ENCODE results near the gene TTC13. TPM values are rescaled to one million over a fixed set of nuclear protein-coding genes. Genes with fewer than 3 reads are reported as not detected.

TTC13 gene
- total RNA-seq, 1 experiment from 2014 or later = 12.3 TPM

GRCh38 chr1:230986976-230987375 is 8.3 kb upstream of the TTC13 start:
- H3K27me3 ChIP-seq (ENCODE audit: insufficient read depth, low read length) = no peaks in the 10 kb centered on the region
- no peak overlapping the region for H3K4me2 ChIP-seq (ENCODE audit: low read length)
- H3K27ac ChIP-seq (ENCODE audit: low read depth, low read length) = no peak overlapping the region
- no peak overlapping the region for H3K4me3 ChIP-seq (replicated peaks in 1 of 2; ENCODE audit: low read depth in 1 of 2, low read length in 2 of 2)
- TF ChIP-seq SIN3A (IDR thresholded peaks at IDR 0.05; ENCODE audit: low read depth) = no peak
- no peak for TF ChIP-seq SRF (IDR thresholded peaks at IDR 0.05; ENCODE audit: low read depth)
- TF ChIP-seq RAD21 (IDR thresholded peaks at IDR 0.05; ENCODE audit: low read depth) = no peak
- no peak for TF ChIP-seq TCF7L2 (IDR thresholded peaks at IDR 0.05; ENCODE audit: borderline replicate concordance, extremely low read depth, insufficient read depth, insufficient read length)
- no peak for TF ChIP-seq EGR1 (IDR thresholded peaks at IDR 0.05; ENCODE audit: low read depth)
- no peak for TF ChIP-seq ELF1 (IDR thresholded peaks at IDR 0.05; ENCODE audit: borderline replicate concordance, low read depth)
- no peak for TF ChIP-seq ATF3 (IDR thresholded peaks at IDR 0.05)
- TF ChIP-seq ZBTB33 (IDR thresholded peaks at IDR 0.05; ENCODE audit: extremely low read depth, insufficient replicate concordance, low read length) = no peak
- no peak for TF ChIP-seq CTCF (IDR thresholded peaks at IDR 0.05 in 2 of 3, conservative IDR thresholded peaks at IDR 0.05 in 1 of 3; ENCODE audit: borderline replicate concordance in 1 of 3, insufficient read depth in 1 of 3, low read depth in 2 of 3, low read length in 2 of 3)
- TF ChIP-seq FOSL1 (IDR thresholded peaks at IDR 0.05; ENCODE audit: low read depth) = no peak
- TF ChIP-seq ZNF274 (IDR thresholded peaks at IDR 0.05; ENCODE audit: low read depth, low read length) = no peak
- no peak for TF ChIP-seq SP1 (IDR thresholded peaks at IDR 0.05; ENCODE audit: low read depth)
- no peak for TF ChIP-seq REST (IDR thresholded peaks at IDR 0.05; ENCODE audit: low read depth)
- TF ChIP-seq POLR2A (IDR thresholded peaks at IDR 0.05; ENCODE audit: borderline replicate concordance, extremely low read depth, insufficient read depth, insufficient read length) = no peak
- no peak for TF ChIP-seq CBX3 (IDR thresholded peaks at IDR 0.05; ENCODE audit: low read depth)
- TF ChIP-seq EZH2 (IDR thresholded peaks at IDR 0.05) = no peak
- TF ChIP-seq YY1 (IDR thresholded peaks at IDR 0.05; ENCODE audit: extremely low read depth, insufficient replicate concordance, low read depth, low read length) = no peak
- no peak for TF ChIP-seq JUND (IDR thresholded peaks at IDR 0.05)
- no peak for TF ChIP-seq CEBPB (IDR thresholded peaks at IDR 0.05; ENCODE audit: low read depth)
- TF ChIP-seq ZFX (IDR thresholded peaks at IDR 0.05) = no peak
- ChIA-PET CTCF (no interaction called here), POLR2A (no interaction called here), RAD21 (ENCODE audit: low non-redundant PET in 1 of 2, low total read pairs in 2 of 2, uncharacterized antibody in 2 of 2, unreplicated experiment in 2 of 2) (no interaction called here)
- H3K36me3 ChIP-seq (ENCODE audit: control insufficient read depth in 1 of 2, insufficient read depth in 2 of 2, low read length in 2 of 2) = peaks cover 2 to 8% of the 10 kb centered on the region in 2 experiments; a peak in 2 of 4 replicates
- DNase-seq (ENCODE audit: low read depth, low spot score) = no peak
- peaks cover 24% of the 10 kb centered on the region for H3K79me2 ChIP-seq (ENCODE audit: insufficient read depth, low read length)
- no peak overlapping the region for H3K9ac ChIP-seq (ENCODE audit: low read length)
- H3K9me3 ChIP-seq (ENCODE audit: control insufficient read depth in 1 of 2, insufficient read depth in 1 of 2, low read depth in 1 of 2, low read length in 2 of 2) = no peaks in the 10 kb centered on the region
- 0 out of 2 replicates have a peak, but pooled peaks cover 3% of the 10 kb centered on the region for H4K20me1 ChIP-seq (ENCODE audit: insufficient read depth)
- intact Hi-C loops (cut with micrococcal nuclease) = no loop called here
- no peak for ATAC-seq
- no peaks in the 10 kb centered on the region for H3K4me1 ChIP-seq (ENCODE audit: control insufficient read depth in 1 of 2, insufficient read depth in 2 of 2, low read length in 2 of 2)
- no TSS peak for BruUV-seq (replicated peaks)
- H3K9me2 ChIP-seq (ENCODE audit: insufficient read depth) = no peaks in the 10 kb centered on the region
- no peak overlapping the region for H2AFZ ChIP-seq (ENCODE audit: low read depth, low read length, poor library complexity, severe bottlenecking)
